Spleen (tissue), 7 donors: Measurements from ENCODE around the gene RFTN1.

Source experiments
- CTCF ChIP-seq, 11 experiments: fragments of 200-600 bp in 7 of 11; fragments of 450-650 bp in 4 of 11; sonication (generic) in 4 of 11; IDR thresholded peaks in 8 of 11; conservative IDR thresholded peaks in 3 of 11; 1 replicate in 7 of 11; 2 replicates in 4 of 11; pipeline versions ENCODE4 v1.4.0 to v1.8.0; 2016 to 2021; ENCODE audit warnings: antibody characterized with exemption in 11 of 11, inconsistent platforms in 4 of 11, mild to moderate bottlenecking in 1 of 11
- POLR2A ChIP-seq, 3 donors: fragments of 450-650 bp; IDR thresholded peaks; one replicate each; pipeline ENCODE4 v1.5.1; 2017; ENCODE audit warnings: antibody characterized with exemption in 3 of 3, mild to moderate bottlenecking in 1 of 3
- POLR2AphosphoS5 ChIP-seq, 3 donors: sonication (generic); formaldehyde crosslinking; IDR thresholded peaks; one replicate each; pipeline ENCODE4 v1.5.1; 2017; ENCODE audit warnings: antibody characterized with exemption in 3 of 3
- donor health status: DM: no; HTN: no; CAD: no; lungs with moderate emphysema.
- donor health status: DM: no; HTN: no; CAD: no.
- donor health status: DM: no; HTN: no; CAD: no.

GRCh38 chr3:16379838-16380237 is 133.7 kb downstream of the RFTN1 start:
- TF ChIP-seq CTCF (IDR thresholded peaks at IDR 0.05 in 8 of 11, conservative IDR thresholded peaks at IDR 0.05 in 3 of 11), result no peak
- TF ChIP-seq POLR2AphosphoS5 (IDR thresholded peaks at IDR 0.05), result no peak
- no peak for TF ChIP-seq POLR2A (IDR thresholded peaks at IDR 0.05)
